CD4-positive, CD25-positive, alpha-beta regulatory T cell (primary cell): ENCODE results near the gene SYT9. TPM values are rescaled to one million over a fixed set of nuclear protein-coding genes. Genes with fewer than 3 reads are reported as not detected.

Source experiments
- ATAC-seq, 2 donors: fragments of 150-1000 bp; cut with Tn5 transposase; one replicate each; pipeline ENCODE4 v1.10.0; 2021; ENCODE audit warnings: low read depth in 2 of 2, moderate number of reproducible peaks in 2 of 2, moderate library complexity in 1 of 2
- DNase-seq, 3 donors: peaks; one replicate each; pipeline versions ENCODE4 v3.0.0 to v3.0.0-alpha.2; 2012 to 2022; ENCODE audit warnings: mixed read lengths in 1 of 3
- H3K27ac ChIP-seq: one replicate; pipeline ENCODE4 v1.7.0; 2013; ENCODE audit warnings: mild to moderate bottlenecking, low read length; ENCODE audit not compliant: insufficient read depth, poor library complexity, severe bottlenecking
- H3K27me3 ChIP-seq: one replicate; pipeline ENCODE4 v1.7.0; 2013; ENCODE audit warnings: low read length; ENCODE audit not compliant: control insufficient read depth, insufficient read depth
- H3K36me3 ChIP-seq: one replicate; pipeline ENCODE4 v1.7.0; 2013; ENCODE audit warnings: mild to moderate bottlenecking, low read length, moderate library complexity; ENCODE audit not compliant: control insufficient read depth, insufficient read depth
- H3K4me1 ChIP-seq: 2 replicates; pipeline ENCODE4 v1.7.0; 2013; ENCODE audit warnings: mild to moderate bottlenecking, low read length; ENCODE audit not compliant: insufficient read depth, control insufficient read depth, poor library complexity, severe bottlenecking
- H3K4me3 ChIP-seq: one replicate; pipeline ENCODE4 v1.7.0; 2013; ENCODE audit warnings: low read depth, mild to moderate bottlenecking, low read length, moderate library complexity
- H3K9me3 ChIP-seq, 2 experiments: 1 replicate in 1 of 2; 2 replicates in 1 of 2; pipeline ENCODE4 v1.7.0; 2013; ENCODE audit warnings: low read length in 2 of 2, mild to moderate bottlenecking in 1 of 2, moderate library complexity in 1 of 2; ENCODE audit not compliant: control insufficient read depth in 2 of 2
- H3K27ac Mint-ChIP-seq, 3 donors: one replicate each; pipeline ENCODE4 v1.8.0; 2020 to 2022; ENCODE audit warnings: mild to moderate bottlenecking in 3 of 3, mixed read lengths in 3 of 3, moderate library complexity in 2 of 3
- H3K27me3 Mint-ChIP-seq: one replicate; pipeline ENCODE4 v1.8.0; 2022; ENCODE audit warnings: mild to moderate bottlenecking, mixed read lengths
- H3K36me3 Mint-ChIP-seq: one replicate; pipeline ENCODE4 v1.8.0; 2020; ENCODE audit warnings: mixed read lengths
- H3K4me1 Mint-ChIP-seq, 4 donors: one replicate each; pipeline ENCODE4 v1.8.0; 2020 to 2022; ENCODE audit warnings: mixed read lengths in 4 of 4, mild to moderate bottlenecking in 1 of 4
- H3K4me3 Mint-ChIP-seq, 4 donors: one replicate each; pipeline ENCODE4 v1.8.0; 2020 to 2022; ENCODE audit warnings: mild to moderate bottlenecking in 4 of 4, mixed read lengths in 4 of 4, moderate library complexity in 3 of 4
- H3K9me3 Mint-ChIP-seq, 7 donors: one replicate each; pipeline ENCODE4 v1.8.0; 2020 to 2022; ENCODE audit warnings: mixed read lengths in 7 of 7, mild to moderate bottlenecking in 3 of 7, moderate library complexity in 2 of 7
- polyA plus RNA-seq, 4 donors: library from polyadenylated mRNA; unstranded; fragments of 300-500 nt; fragmentation: Illumina TruSeq; gene quantifications; one replicate each; pipeline ENCODE4 v1.2.3, GENCODE V29; 2021
- total RNA-seq: library from RNA; stranded (reverse); gene quantifications from one replicate; pipeline ENCODE4 v1.2.3, GENCODE V29; 2022

Gene SYT9
- total and polyA plus RNA-seq, 5 donors from 2014 or later, result 0.10 TPM; not detected in 4

DNA sequence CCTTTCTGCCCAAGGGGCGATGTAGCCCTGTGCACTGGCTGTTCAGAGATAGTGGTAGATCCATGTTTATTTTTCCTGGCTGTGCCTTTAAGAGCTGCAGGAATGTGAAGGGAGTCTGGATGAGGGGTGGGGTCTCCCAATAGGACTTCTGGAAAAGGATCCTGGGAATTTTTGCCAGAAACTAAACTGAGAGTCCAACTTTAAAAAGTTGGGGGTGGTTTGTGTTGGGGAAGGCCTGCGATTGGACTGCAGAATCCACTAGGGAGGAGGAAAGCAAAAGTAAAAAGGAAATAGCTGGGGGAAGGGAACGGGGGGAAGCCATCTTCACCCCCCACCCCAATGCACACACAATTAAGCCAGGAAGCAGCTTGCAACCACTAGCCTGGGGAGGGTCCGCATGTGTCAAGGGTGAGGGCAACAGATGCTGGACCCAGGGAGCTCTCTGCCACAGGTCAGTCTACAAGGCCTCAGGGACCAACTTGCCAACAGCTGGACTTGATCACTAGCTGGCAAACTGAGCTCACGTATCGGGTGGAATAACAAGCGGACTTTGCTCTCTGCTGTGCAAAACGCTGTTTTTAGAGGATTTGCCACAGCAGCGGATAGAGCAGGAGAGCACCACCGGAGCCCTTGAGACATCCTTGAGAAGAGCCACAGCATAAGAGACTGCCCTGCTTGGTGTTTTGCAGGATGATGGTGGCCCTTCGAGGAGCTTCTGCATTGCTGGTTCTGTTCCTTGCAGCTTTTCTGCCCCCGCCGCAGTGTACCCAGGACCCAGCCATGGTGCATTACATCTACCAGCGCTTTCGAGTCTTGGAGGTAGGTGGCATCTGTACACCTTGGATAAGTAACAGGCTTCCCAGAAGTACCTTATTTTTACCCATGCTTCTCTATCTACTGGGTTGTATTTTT, 233.7 kb downstream of the SYT9 start, which contains the start of gene OLFML1:
TSS of gene OLFML1 (plus strand) at position 321 of the 912 bp plus-strand sequence. CDS start at position 691, 370 bp downstream.
- Histone ChIP-seq H3K27ac (no peak within 1 kb of the TSS), H3K27me3 (peaks cover 6% of the 10 kb centered on the region), H3K36me3 (no peaks in the 10 kb centered on the region), H3K4me1 (no peaks in the 10 kb centered on the region), H3K9me3 (no peaks in the 10 kb centered on the region), H3K4me3 (no peak within 1 kb of the TSS)
- Mint-ChIP-seq H3K36me3 (no peaks in the 10 kb centered on the region), H3K4me3 (no peak within 1 kb of the TSS), H3K4me1 (no peaks in the 10 kb centered on the region), H3K27me3 (peaks cover 5% of the 10 kb centered on the region), H3K27ac (no peak within 1 kb of the TSS), H3K9me3 (no peaks in the 10 kb centered on the region)
- no peak for DNase-seq
- no peak for ATAC-seq

DNA sequence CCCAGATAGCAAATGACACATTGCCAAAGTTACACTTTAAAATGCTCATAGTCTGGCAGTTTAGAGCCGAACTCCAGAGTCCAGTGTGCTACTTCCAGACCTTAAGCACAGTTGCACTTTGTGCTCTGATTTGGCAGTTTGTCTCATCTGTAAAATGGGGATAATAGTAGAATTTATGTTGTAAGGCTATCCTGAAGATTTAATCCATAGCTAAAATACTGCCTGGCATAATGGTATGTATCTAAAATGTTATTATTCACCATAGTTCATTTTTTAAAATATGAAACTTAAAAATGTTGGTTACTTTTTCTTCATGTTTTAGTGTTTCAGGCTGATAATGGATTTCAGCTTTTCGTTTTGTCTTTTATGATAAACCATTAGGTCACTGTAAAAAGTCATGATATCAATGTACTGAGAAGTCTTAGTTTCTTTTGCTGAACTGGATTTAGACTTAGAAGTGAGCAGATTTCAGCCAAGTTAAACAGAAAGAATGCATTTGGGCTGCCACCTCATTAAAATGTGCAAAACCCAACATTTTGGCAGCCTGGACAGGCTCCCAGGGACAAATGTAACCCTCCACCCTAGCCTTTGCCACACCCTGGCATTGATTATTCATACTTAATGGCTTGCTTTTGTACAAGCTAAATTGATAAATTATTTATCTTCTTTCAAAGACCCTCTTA, 234.5 kb downstream of the SYT9 start:
- DNase-seq, result no peak

GRCh38 chr11:7486781-7487140, 235.1 kb downstream of the SYT9 start:
- peaks cover 6% of the 10 kb centered on the region for H3K27me3 ChIP-seq
- H3K4me3 Mint-ChIP-seq, result no peak overlapping the region
- no peak for ATAC-seq

More for the DNA sequence above, 234.5 kb downstream of the SYT9 start:
- Mint-ChIP-seq H3K9me3 (no peaks in the 10 kb centered on the region), H3K27me3 (peaks cover 5% of the 10 kb centered on the region), H3K4me1 (no peaks in the 10 kb centered on the region), H3K27ac (no peak overlapping the region), H3K36me3 (no peaks in the 10 kb centered on the region), H3K4me3 (no peak overlapping the region)
- Histone ChIP-seq H3K27me3 (peaks cover 6% of the 10 kb centered on the region), H3K27ac (no peak overlapping the region), H3K9me3 (no peaks in the 10 kb centered on the region), H3K36me3 (no peaks in the 10 kb centered on the region), H3K4me3 (no peak overlapping the region), H3K4me1 (no peaks in the 10 kb centered on the region)
- ATAC-seq, result no peak

DNA sequence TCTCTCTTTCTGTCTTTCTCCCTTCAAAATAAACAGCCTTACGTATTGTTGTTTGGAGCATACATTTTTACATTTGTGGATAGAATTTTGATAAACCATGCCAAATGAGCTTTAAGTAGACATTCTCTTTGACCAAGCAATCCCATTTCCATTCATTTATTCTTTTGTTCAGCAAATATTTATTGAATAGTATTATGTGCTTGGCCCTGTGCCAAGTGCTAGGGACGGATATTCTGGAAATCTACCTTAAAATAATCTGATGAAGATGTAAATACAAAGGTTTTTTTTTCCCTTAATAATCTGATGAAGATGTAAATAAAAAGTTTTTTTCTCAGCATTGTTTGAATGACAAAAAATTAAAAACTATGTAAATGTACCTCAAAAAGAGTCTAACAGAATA, 235.7 kb downstream of the SYT9 start:
- Mint-ChIP-seq H3K4me3 (no peak overlapping the region), H3K36me3 (no peaks in the 10 kb centered on the region), H3K4me1 (no peaks in the 10 kb centered on the region), H3K27me3 (peaks cover 9% of the 10 kb centered on the region), H3K27ac (no peak overlapping the region), H3K9me3 (no peaks in the 10 kb centered on the region)
- Histone ChIP-seq H3K9me3 (no peaks in the 10 kb centered on the region), H3K27ac (no peak overlapping the region), H3K4me1 (no peaks in the 10 kb centered on the region), H3K36me3 (no peaks in the 10 kb centered on the region), H3K27me3 (peaks cover 5% of the 10 kb centered on the region), H3K4me3 (no peak overlapping the region)
- DNase-seq (no peak), ATAC-seq (no peak)

More at GRCh38 chr11:7486781-7487140, 235.1 kb downstream of the SYT9 start:
- H3K27me3 Mint-ChIP-seq, result peaks cover 5% of the 10 kb centered on the region
- no peaks in the 10 kb centered on the region for H3K36me3 Mint-ChIP-seq
- H3K27ac Mint-ChIP-seq, result no peak overlapping the region
- H3K4me1 ChIP-seq, result no peaks in the 10 kb centered on the region
- H3K36me3 ChIP-seq, result no peaks in the 10 kb centered on the region
- H3K9me3 ChIP-seq, result no peaks in the 10 kb centered on the region
- no peaks in the 10 kb centered on the region for H3K9me3 Mint-ChIP-seq
- no peak overlapping the region for H3K4me3 ChIP-seq
- H3K27ac ChIP-seq, result no peak overlapping the region
- no peaks in the 10 kb centered on the region for H3K4me1 Mint-ChIP-seq
- DNase-seq, result no peak

DNA sequence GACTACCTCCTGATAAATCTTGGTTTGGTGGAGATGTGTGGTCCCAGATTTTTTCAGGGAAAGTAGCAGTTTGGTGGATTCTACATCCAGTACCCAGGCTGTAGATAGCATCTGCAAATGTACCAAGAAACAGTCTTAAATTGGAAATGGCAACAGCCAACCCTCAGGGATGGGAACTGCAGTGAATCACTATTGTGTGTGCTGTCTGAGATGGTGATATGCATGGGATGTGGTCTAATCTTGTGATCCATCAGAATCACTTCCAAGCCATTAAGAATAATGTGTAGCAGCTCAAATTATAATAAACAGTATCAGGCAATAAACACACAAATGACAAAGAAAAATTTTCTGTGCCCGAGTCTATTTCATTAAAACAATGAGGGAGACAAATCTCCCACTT, 237.0 kb downstream of the SYT9 start:
- Histone ChIP-seq H3K4me1 (no peaks in the 10 kb centered on the region), H3K27ac (no peak overlapping the region), H3K27me3 (peaks cover 2% of the 10 kb centered on the region), H3K36me3 (no peaks in the 10 kb centered on the region), H3K4me3 (no peak overlapping the region), H3K9me3 (no peaks in the 10 kb centered on the region)
- DNase-seq (no peak), ATAC-seq (no peak)
- no peaks in the 10 kb centered on the region for H3K4me1 Mint-ChIP-seq
- no peaks in the 10 kb centered on the region for H3K9me3 Mint-ChIP-seq
- H3K36me3 Mint-ChIP-seq, result no peaks in the 10 kb centered on the region
- no peak overlapping the region for H3K4me3 Mint-ChIP-seq
- peaks cover 10% of the 10 kb centered on the region for H3K27me3 Mint-ChIP-seq
- no peak overlapping the region for H3K27ac Mint-ChIP-seq

GRCh38 chr11:7489376-7489775, 237.7 kb downstream of the SYT9 start:
- H3K27me3 ChIP-seq, result peaks cover 2% of the 10 kb centered on the region
- no peaks in the 10 kb centered on the region for H3K36me3 ChIP-seq
- no peak overlapping the region for H3K4me3 ChIP-seq
- ATAC-seq (no peak), DNase-seq (no peak)
- Mint-ChIP-seq H3K27me3 (peaks cover 6% of the 10 kb centered on the region), H3K4me1 (no peaks in the 10 kb centered on the region), H3K9me3 (no peaks in the 10 kb centered on the region), H3K4me3 (no peak overlapping the region), H3K36me3 (no peaks in the 10 kb centered on the region), H3K27ac (no peak overlapping the region)
- H3K4me1 ChIP-seq, result no peaks in the 10 kb centered on the region
- no peaks in the 10 kb centered on the region for H3K9me3 ChIP-seq
- no peak overlapping the region for H3K27ac ChIP-seq

DNA sequence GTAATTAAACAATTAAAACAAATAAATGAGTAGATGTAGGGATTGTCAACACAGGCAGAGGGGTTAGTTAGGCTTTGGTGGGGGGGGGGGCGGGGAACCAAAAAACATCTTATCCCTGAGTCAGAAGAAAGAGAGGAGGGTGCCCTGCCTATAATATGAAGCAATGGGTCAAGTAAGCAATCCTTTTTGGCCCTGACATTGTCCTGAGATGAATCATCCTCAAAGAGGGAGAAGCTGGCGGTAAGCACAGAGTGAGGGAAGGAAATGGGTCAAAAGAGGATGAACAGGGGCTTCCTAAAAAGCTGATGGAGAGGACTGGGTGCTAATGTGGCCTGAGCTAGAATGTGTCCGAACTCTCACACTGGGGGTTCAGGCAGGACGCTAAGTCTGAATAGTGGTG, 238.3 kb downstream of the SYT9 start:
- no peak overlapping the region for H3K4me3 Mint-ChIP-seq
- H3K36me3 ChIP-seq, result no peaks in the 10 kb centered on the region
- no peaks in the 10 kb centered on the region for H3K4me1 ChIP-seq
- no peaks in the 10 kb centered on the region for H3K9me3 Mint-ChIP-seq
- peaks cover 0 to 2% (median 0%) of the 10 kb centered on the region in 4 donors for H3K4me1 Mint-ChIP-seq
- H3K27me3 ChIP-seq, result peaks cover 2% of the 10 kb centered on the region
- H3K27ac ChIP-seq, result no peak overlapping the region
- ATAC-seq (no peak), DNase-seq (no peak)
- no peaks in the 10 kb centered on the region for H3K9me3 ChIP-seq
- H3K27me3 Mint-ChIP-seq, result peaks cover 5% of the 10 kb centered on the region
- no peaks in the 10 kb centered on the region for H3K36me3 Mint-ChIP-seq
- no peak overlapping the region for H3K27ac Mint-ChIP-seq
- H3K4me3 ChIP-seq, result no peak overlapping the region
